CD4-positive, alpha-beta T cell treated with Interleukin-10 for 1 hour (primary cell): ENCODE data around the gene ATP1B2.

Experiments used
- DNase-seq: peaks from one replicate; pipeline ENCODE4 v3.0.0-alpha.2; 2020

The ATP1B2 gene

GRCh38 chr17:7686222-7687071 lies 35.7 kb downstream of the ATP1B2 start:
- DNase-seq, result peak; percentile 85

GRCh38 chr17:7687072-7687907 lies 36.6 kb downstream of the ATP1B2 start, which contains the start of gene TP53:
TP53 (minus strand) TSS chr17:7687490; CDS start chr17:7676594, 10,896 bp downstream.
- peak; percentile 92 for DNase-seq

GRCh38 chr17:7687908-7688807 lies 37.4 kb downstream of the ATP1B2 start, which contains the start of gene WRAP53:
WRAP53 (plus strand) TSS chr17:7688477; CDS start chr17:7688649, 172 bp downstream.
- DNase-seq, result peak; percentile 97

GRCh38 chr17:7688808-7689316 lies 38.1 kb downstream of the ATP1B2 start:
- DNase-seq, result no peak

GRCh38 chr17:7695586-7695985 lies 44.9 kb downstream of the ATP1B2 start:
- no peak for DNase-seq

GRCh38 chr17:7697828-7698588 lies 47.3 kb downstream of the ATP1B2 start:
- DNase-seq, result no peak

GRCh38 chr17:7700510-7700909 lies 49.8 kb downstream of the ATP1B2 start:
- DNase-seq, result no peak

GRCh38 chr17:7701681-7702080 lies 51.0 kb downstream of the ATP1B2 start:
- no peak for DNase-seq

- DNase-seq, result no peak
Measured at GRCh38 chr17:7702776-7703175, 52.0 kb downstream of the ATP1B2 start.

GRCh38 chr17:7703584-7704479 lies 53.1 kb downstream of the ATP1B2 start:
- DNase-seq, result no peak

GRCh38 chr17:7704601-7705268 lies 54.0 kb downstream of the ATP1B2 start, which contains the start of gene EFNB3:
EFNB3 (plus strand) TSS chr17:7705202; CDS start chr17:7705599, 397 bp downstream.
- DNase-seq, result no peak

- DNase-seq, result no peak
Measured at GRCh38 chr17:7705269-7706255, 54.8 kb downstream of the ATP1B2 start.

- no peak for DNase-seq
Measured at GRCh38 chr17:7706631-7707354, 56.1 kb downstream of the ATP1B2 start.
